CD4-positive, alpha-beta T cell treated with Interleukin-4 for 1 hour (primary cell): ENCODE results near the gene SPHK1.
"Not testable (repeated sequence)": the region's sequence is repeated elsewhere in the genome, so short reads cannot be mapped to it uniquely, and the experiment has no call there.

Source experiments
- DNase-seq, 2 donors: peaks; one replicate each; pipeline ENCODE4 v3.0.0-alpha.2; 2020 to 2022

The SPHK1 gene, protein sequence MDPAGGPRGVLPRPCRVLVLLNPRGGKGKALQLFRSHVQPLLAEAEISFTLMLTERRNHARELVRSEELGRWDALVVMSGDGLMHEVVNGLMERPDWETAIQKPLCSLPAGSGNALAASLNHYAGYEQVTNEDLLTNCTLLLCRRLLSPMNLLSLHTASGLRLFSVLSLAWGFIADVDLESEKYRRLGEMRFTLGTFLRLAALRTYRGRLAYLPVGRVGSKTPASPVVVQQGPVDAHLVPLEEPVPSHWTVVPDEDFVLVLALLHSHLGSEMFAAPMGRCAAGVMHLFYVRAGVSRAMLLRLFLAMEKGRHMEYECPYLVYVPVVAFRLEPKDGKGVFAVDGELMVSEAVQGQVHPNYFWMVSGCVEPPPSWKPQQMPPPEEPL

DNA sequence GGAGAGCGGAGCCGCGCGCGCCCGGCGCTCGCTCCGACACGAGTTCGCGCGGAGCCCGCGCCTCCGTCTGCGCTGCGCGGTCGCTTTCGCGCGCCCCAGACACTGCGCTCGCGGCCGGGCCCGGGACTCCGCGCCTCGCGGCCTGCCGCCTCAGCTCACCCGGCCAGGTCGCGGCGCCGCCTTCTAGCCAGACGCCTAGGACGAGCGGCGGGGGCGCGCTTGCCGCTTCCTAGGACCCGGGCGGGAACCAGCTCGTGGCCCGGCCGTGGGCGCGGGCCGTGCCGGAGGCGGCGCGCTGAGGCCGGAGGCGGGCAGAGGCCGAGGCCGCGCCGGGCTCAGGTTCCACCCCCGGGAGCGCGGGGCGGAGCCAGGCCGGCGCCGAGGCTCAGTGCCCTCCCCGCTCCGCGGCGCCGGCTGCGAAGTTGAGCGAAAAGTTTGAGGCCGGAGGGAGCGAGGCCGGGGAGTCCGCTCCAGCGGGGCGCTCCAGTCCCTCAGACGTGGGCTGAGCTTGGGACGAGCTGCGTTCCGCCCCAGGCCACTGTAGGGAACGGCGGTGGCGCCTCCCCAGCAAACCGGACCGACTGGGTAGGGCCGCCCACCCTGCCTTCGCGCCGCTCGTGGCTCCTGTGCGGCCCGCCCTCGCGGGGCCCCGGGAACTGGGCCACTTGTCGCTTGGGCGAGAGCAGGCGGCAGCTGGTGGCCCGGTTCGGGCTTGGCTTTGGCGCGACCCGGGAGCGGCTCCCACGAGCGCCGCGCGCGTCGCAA, at the start of gene SPHK1:
Gene SPHK1 (plus strand): TSS at position 388 of the 765 bp plus-strand sequence. CDS start 1,036 bp downstream, outside the sequence.
- peak; percentile 45 to 54 for DNase-seq

GRCh38 chr17:76335716-76336381, 48.6 kb upstream of the SPHK1 start:
- DNase-seq = no peak

DNA sequence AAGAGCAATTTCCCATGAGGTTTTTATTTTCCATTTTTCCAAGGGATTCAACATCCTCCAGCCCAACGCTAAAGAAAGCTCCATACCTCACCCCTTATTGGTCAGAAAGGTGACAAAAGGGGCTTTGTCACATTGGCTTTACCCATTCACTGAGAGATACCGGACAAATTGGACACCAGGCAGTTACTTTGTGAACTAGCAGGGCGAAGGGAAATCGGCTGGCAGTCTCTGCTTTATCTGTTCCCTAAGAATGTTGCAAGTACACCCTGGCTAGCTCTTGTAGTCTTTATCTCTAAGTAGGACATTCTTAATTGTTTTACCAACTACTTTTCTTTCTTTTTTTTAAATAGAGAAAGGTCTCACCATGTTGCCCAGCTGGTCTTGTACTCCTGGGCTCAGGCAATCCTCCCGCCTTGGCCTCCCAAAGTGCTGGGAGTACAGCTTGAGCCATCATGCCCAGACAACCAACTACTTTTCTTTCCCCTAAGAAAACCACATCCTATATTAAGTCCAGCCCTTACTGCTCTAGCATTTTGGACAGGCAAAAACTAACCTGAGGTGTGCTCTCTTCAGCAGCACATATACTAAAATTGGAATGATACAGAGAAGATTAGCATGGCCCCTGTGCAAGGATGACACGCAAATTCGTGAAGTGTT, 47.5 kb upstream of the SPHK1 start:
- DNase-seq = no peak

GRCh38 chr17:76337413-76337777, 47.0 kb upstream of the SPHK1 start:
- no peak for DNase-seq

- DNase-seq = no peak
Measured at GRCh38 chr17:76341301-76341700, 43.1 kb upstream of the SPHK1 start.

GRCh38 chr17:76343106-76343505, 41.3 kb upstream of the SPHK1 start:
- DNase-seq = no peak

DNA sequence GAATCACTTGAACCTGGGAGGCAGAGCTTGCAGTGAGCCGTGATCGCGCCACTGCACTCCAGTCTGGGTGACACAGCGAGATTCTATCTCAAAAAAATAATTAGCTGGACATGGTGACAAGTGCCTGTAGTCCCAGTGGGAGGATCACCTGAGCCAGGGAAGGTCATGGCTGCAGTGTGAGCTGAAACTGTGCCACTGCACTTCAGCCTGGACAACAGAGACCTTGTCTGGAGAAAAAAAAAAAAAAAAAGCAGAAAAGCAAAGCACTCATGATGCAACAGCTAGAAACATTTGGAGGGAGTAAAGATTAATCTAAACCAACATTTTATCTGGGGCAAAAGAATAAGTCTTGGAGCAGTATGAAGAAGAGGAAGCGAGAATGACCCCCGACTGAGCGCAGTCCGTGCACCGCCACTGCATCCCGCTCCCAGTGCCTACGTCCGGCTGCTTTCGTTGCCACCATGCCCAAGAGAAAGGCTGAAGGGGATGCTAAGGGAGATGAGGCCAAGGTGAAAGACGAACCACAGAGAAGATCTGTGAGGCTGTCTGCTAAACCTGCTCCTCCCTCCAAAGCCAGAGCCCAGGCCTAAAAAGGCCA, 38.9 kb upstream of the SPHK1 start:
- DNase-seq = no peak

- not testable (repeated sequence) for DNase-seq
Measured at GRCh38 chr17:76346936-76347335, 37.5 kb upstream of the SPHK1 start.

DNA sequence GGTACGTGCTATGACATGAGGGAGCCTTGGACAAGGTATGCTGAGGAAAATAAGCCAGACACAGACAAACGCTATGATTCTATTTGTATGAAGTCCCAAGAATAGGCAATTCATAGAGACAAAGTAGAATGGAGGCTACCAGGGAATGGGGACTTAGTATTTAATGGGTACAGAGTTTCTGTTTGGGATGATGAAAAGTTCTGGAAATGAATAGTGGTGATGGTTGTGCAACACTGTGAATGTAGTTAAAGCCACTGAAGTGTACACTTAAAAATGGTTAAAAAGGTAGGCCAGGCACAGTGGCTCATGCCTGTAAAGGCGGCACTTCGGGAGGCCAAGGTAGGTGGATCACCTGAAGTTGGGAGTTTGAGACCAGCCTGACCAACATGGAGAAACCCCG, 33.9 kb upstream of the SPHK1 start:
- no peak for DNase-seq

GRCh38 chr17:76351526-76352071, 32.8 kb upstream of the SPHK1 start:
- no peak for DNase-seq

GRCh38 chr17:76353004-76353598, 31.3 kb upstream of the SPHK1 start:
- DNase-seq = no peak

DNA sequence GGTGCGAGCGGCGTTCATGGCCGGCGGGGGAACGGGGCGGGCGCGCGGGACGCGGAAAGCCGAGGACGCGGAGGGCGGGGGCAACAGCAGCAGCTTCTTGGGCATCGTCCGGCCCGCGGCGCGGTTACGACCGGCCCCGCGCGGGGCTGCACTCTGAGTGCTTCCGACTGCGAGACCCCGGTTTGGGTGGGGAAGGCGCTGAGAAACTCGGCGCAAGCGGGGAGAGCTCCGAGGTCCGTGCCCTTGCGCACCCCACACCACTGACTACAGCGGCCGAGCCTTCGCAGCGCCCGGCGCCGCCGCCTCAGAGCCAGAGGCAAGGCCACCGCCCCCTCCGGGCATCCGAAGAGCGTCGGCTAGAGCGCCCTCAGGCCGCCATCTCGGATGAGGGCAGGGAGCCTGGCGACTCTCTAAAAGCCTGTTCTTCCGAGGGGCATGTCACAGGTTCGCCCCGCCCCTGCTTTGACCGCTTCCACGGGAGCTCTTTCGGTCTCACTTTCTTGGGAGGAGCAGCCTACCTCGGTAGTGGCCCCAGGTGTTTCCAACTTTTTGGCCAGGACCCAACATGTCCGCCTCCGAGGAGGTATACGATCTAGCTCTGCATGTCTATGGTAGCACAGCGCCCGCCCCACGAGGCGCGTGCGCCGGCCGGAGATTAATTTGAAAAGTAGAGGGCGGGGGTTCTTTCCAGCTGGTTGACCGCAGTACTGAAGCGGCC, 30.7 kb upstream of the SPHK1 start, which contains the start of gene PRPSAP1:
Gene PRPSAP1 (minus strand): TSS at position 318 of the 718 bp plus-strand sequence. CDS start 213 bp downstream, at position 105.
- peak; percentile 85 to 88 for DNase-seq

DNA sequence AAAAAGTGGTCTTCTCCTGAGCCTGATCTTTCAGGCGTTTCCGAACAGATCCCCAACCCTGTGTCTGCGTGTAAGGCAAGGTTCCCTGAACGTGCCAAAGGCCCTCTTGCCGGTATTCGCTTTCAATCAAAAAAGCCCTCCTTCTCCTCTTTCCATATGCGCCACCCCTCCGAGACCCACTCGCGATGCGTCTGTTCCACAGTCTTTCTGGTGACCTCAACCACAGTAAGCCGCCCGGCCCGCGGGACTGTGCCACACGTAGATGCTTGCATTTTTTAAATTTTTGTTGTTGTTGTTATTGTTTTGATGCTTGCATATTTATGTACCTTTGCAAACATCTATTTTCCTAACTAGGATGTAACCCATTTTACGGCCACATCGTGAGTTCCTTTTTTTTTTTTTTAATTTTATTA, 30.1 kb upstream of the SPHK1 start:
- DNase-seq = no peak

GRCh38 chr17:76354747-76355310, 29.6 kb upstream of the SPHK1 start:
- DNase-seq = no peak

GRCh38 chr17:76356803-76357456, 27.5 kb upstream of the SPHK1 start:
- DNase-seq = no peak

DNA sequence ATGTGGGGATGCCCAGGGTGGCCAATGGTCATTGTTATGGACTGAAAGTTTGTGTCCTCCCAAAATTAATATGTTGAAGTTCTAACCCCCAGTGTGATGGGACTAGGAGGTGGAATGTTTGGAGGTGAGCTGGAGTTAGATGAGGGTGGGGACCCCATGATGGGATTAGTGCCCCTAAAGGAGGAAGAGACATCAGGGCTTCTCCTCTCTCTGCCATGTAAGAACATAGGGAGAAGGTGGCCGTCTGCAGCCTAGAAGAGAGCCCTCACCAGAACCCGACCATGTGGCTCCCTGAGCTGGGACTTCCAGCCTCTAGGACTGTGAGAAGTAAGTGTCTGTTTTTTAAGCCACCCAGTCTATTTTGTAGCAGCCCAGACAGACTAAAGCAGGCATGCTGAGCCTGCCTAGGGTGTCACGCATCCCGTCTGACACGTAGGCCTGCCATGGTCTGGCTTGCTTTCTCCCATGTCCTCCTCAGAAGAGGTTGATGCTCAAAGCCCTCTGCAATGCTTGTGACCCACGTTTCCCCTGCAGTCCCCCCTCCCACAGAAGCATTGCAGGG, 26.7 kb upstream of the SPHK1 start:
- no peak for DNase-seq

GRCh38 chr17:76359375-76359774, 25.0 kb upstream of the SPHK1 start:
- DNase-seq = no peak

DNA sequence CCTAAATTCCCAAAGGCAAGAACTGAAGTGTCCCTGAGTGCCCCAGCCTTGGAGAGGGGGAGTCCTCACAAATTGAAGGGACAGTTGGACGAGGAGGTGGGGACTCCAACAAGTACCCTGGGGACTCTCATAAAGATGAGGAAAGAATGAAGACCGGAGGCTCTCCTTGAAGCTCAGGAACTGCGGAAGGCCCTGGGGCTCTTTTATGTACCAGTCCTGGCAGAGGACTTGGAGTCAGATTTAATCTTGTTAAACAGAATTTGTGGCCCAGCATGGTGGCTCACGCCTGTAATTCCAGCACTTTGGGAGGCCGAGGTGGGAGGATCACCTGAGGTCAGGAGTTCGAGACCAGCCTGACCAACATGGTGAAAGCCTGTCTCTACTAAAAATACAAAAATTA, 24.6 kb upstream of the SPHK1 start:
- not testable (repeated sequence) for DNase-seq

GRCh38 chr17:76360461-76360860, 23.9 kb upstream of the SPHK1 start:
- DNase-seq = no peak
